Lung (tissue), 12 donors: Measurements from ENCODE around the gene RPP14. TPM values are rescaled to one million over a fixed set of nuclear protein-coding genes. Genes with fewer than 3 reads are reported as not detected.
A peak's percentile ranks its signal among the peaks of the same experiment; 100 is the strongest.

Source experiments
- ATAC-seq: fragments of 200-7000 bp; cut with Tn5 transposase; one replicate; pipeline ENCODE4 v1.9.1; 2020; ENCODE audit warnings: moderate number of reproducible peaks; ENCODE audit not compliant: insufficient read depth, low FRiP score
- DNase-seq, 3 donors: peaks; one replicate each; pipeline ENCODE4 v3.0.0-alpha.2; 2013 to 2017
- H3K27ac ChIP-seq, 2 donors: one replicate each; pipeline ENCODE4 v1.5.1; 2013; ENCODE audit warnings: mild to moderate bottlenecking in 2 of 2, moderate library complexity in 2 of 2, control low read depth in 1 of 2, inconsistent platforms in 1 of 2, low read depth in 1 of 2, low read length in 1 of 2
- H3K27me3 ChIP-seq, 3 donors: one replicate each; pipeline ENCODE4 v1.5.1; 2013; ENCODE audit warnings: low read length in 2 of 3; ENCODE audit not compliant: control insufficient read depth in 3 of 3, insufficient read depth in 3 of 3
- H3K36me3 ChIP-seq, 4 donors: one replicate each; pipeline ENCODE4 v1.5.1; 2013; ENCODE audit warnings: low read length in 4 of 4, mild to moderate bottlenecking in 1 of 4, moderate library complexity in 1 of 4; ENCODE audit not compliant: control insufficient read depth in 4 of 4, insufficient read depth in 4 of 4
- H3K4me1 ChIP-seq, 5 donors: one replicate each; pipeline ENCODE4 v1.5.1; 2013; ENCODE audit warnings: low read length in 5 of 5, mild to moderate bottlenecking in 2 of 5, moderate library complexity in 1 of 5; ENCODE audit not compliant: control insufficient read depth in 5 of 5, insufficient read depth in 5 of 5
- H3K4me3 ChIP-seq: one replicate; pipeline ENCODE4 v1.5.1; 2013; ENCODE audit warnings: mild to moderate bottlenecking, control low read depth, moderate library complexity
- H3K9ac ChIP-seq, 2 donors: one replicate each; pipeline ENCODE4 v1.5.1; 2013; ENCODE audit warnings: low read length in 2 of 2, control low read depth in 1 of 2; ENCODE audit not compliant: insufficient read depth in 1 of 2
- H3K9me3 ChIP-seq, 4 donors: one replicate each; pipeline ENCODE4 v1.5.1; 2013; ENCODE audit warnings: low read length in 3 of 4, mild to moderate bottlenecking in 1 of 4, moderate library complexity in 1 of 4; ENCODE audit not compliant: control insufficient read depth in 4 of 4, insufficient read depth in 3 of 4
- CTCF ChIP-seq: IDR thresholded peaks from 2 replicates; pipeline ENCODE4 v1.5.1; 2012; ENCODE audit warnings: mild to moderate bottlenecking; ENCODE audit errors: control extremely low read depth, extremely low read depth
- WGBS, 2 donors: extraction: QIAGEN DNeasy Blood & Tissue Kit; methylation state at CpG; one replicate each; pipeline ENCODE4 v1.1.7; 2013; 5-methylcytosine and 5-hydroxymethylcytosine counted together
- polyA plus RNA-seq, 2 donors: library from polyadenylated mRNA; stranded (reverse); fragments of 200-250 nt; gene quantifications; one replicate each; pipeline ENCODE4 v1.2.1, GENCODE V29; 2013
- total RNA-seq, 2 donors: library from RNA; depleted of rRNA in 1 of 2; stranded (reverse); fragments of >200 nt in 1 of 2; gene quantifications; one replicate each; pipeline ENCODE4 v1.2.1, GENCODE V29; 2014 to 2021
- donor health status: control.
- donor health status: control.
- donor health status: Bipolar disorder and iron deficiency.
- donor health status: healthy.
- donor health status: DM: yes; HTN: yes; CAD: no.

The RPP14 gene
- total and polyA plus RNA-seq, 4 donors: 6.8 to 14.2 (median 10.8) TPM

- Histone ChIP-seq H3K27me3 (no peaks in the 10 kb centered on the region), H3K9me3 (no peaks in the 10 kb centered on the region), H3K4me3 (no peak overlapping the region), H3K9ac (no peak overlapping the region), H3K27ac (no peak overlapping the region), H3K36me3 (peaks cover 3 to 10% (median 7%) of the 10 kb centered on the region in 4 donors), H3K4me1 (peaks cover 3 to 7% (median 6%) of the 10 kb centered on the region in 5 donors)
- no peak for DNase-seq
- WGBS, 2 donors: 81 to 87% methylated on average over 1 of the region's 1 CpG
- no peak for TF ChIP-seq CTCF
- no peak for ATAC-seq
Measured at GRCh38 chr3:58322793-58323192, 16.7 kb downstream of the RPP14 start.

GRCh38 chr3:58323529-58324390, 17.7 kb downstream of the RPP14 start:
- WGBS, 2 donors: 88 to 95% methylated on average over 3 of the region's 3 CpGs
- Histone ChIP-seq H3K4me3 (no peak overlapping the region), H3K4me1 (peaks cover 3 to 7% (median 6%) of the 10 kb centered on the region in 5 donors), H3K27me3 (no peaks in the 10 kb centered on the region), H3K9ac (no peak overlapping the region), H3K36me3 (peaks cover 0 to 9% (median 3%) of the 10 kb centered on the region in 4 donors), H3K27ac (no peak overlapping the region), H3K9me3 (no peaks in the 10 kb centered on the region)
- no peak for ATAC-seq
- no peak for DNase-seq
- no peak for TF ChIP-seq CTCF

- DNase-seq: no peak
- H3K27me3 ChIP-seq: no peaks in the 10 kb centered on the region
- no peak overlapping the region for H3K4me3 ChIP-seq
- no peaks in the 10 kb centered on the region for H3K9me3 ChIP-seq
- H3K36me3 ChIP-seq: peaks cover 0 to 5% (median 0%) of the 10 kb centered on the region in 4 donors
- ATAC-seq: no peak
- 76 to 78% methylated on average over 7 of the region's 7 CpGs for WGBS, 2 donors
- peaks cover 3 to 7% (median 6%) of the 10 kb centered on the region in 5 donors for H3K4me1 ChIP-seq
- peak overlapping the region in 1 of 2 donors; percentile 2 for H3K27ac ChIP-seq
- H3K9ac ChIP-seq: no peak overlapping the region
- no peak for TF ChIP-seq CTCF
Measured at GRCh38 chr3:58324391-58325390, 18.6 kb downstream of the RPP14 start.
